GM18517 (cell line): ENCODE results near the gene CAMK2N2.

Experiments
- ATAC-seq: cut with Tn5 transposase; IDR thresholded peaks from one replicate; pipeline ENCODE4 v1.9.1; 2021; ENCODE audit warnings: mild to moderate bottlenecking, moderate library complexity; ENCODE audit not compliant: unreplicated experiment

The CAMK2N2 gene

GRCh38 chr3:184261270-184261853 lies at the start of gene CAMK2N2:
CAMK2N2 (minus strand) TSS chr3:184261553; CDS start chr3:184261285, 268 bp downstream.
- ATAC-seq: no peak

DNA sequence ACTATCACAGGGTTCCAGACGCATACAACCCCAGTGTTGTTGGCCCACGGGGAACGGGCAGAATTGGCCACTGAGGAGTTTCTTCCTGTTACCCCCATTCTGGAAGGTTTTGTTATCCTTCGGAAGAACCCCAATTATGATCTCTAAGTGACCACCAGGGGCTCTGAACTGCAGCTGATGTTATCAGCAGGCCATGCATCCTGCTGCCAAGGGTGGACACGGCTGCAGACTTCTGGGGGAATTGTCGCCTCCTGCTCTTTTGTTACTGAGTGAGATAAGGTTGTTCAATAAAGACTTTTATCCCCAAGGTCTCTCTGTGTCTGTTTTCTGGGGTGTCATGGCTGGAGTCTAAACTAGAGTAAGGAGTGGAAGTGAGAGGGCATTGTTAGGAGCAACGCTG lies 47.4 kb upstream of the CAMK2N2 start:
- no peak for ATAC-seq

- ATAC-seq: no peak
These were observed 46.6 kb upstream of the CAMK2N2 start for GRCh38 chr3:184307915-184308314.

DNA sequence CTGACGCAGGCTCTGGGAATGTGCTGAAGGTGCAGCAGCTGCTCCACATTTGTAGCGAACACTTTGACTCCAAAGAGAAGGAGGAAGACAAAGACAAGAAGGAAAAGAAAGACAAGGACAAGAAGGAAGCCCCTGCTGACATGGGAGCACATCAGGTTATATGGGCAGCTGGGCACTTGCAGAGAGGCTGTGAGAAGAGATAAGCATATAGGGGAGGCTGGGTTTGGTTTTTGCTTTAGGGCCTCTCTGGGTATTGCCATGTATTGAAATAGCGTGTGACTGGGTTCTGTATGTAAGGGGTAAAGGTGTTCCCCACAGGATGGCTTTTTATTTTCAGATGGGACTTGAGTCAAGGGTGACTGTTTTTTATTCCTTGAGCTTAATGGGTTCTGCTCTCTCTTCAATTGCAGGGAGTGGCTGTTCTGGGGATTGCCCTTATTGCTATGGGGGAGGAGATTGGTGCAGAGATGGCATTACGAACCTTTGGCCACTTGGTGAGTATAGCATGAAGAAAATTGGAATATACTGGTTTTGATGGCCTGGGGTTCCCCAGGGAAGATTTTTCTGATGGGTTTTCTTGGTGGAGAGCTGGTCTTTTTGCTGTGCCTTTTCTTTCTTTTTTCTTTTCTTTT lies 45.1 kb upstream of the CAMK2N2 start:
- ATAC-seq: no peak

GRCh38 chr3:184305577-184305976 lies 44.2 kb upstream of the CAMK2N2 start:
- ATAC-seq: no peak

DNA sequence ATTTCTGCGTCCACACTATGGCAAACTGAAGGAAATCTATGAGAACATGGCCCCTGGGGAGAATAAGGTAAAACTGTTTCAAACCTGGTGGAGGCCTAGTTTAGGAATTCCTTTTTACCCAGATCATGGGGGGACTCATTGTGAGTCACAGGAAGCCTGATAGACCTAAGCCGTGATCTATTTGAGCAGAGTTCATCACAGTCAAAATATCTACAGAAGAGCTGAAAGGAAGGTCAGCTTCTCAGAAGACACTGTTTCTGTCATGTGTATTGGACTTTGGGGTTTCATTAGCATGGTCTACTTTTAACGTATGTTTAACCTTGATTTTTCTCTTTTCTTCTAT lies 39.0 kb upstream of the CAMK2N2 start:
- no peak for ATAC-seq

GRCh38 chr3:184299488-184300377 lies 38.4 kb upstream of the CAMK2N2 start:
- ATAC-seq: no peak

GRCh38 chr3:184298759-184299487 lies 37.6 kb upstream of the CAMK2N2 start, which contains the start of gene PSMD2:
PSMD2 (plus strand) TSS chr3:184299241; CDS start chr3:184299267, 26 bp downstream.
- ATAC-seq: peak; percentile 86

DNA sequence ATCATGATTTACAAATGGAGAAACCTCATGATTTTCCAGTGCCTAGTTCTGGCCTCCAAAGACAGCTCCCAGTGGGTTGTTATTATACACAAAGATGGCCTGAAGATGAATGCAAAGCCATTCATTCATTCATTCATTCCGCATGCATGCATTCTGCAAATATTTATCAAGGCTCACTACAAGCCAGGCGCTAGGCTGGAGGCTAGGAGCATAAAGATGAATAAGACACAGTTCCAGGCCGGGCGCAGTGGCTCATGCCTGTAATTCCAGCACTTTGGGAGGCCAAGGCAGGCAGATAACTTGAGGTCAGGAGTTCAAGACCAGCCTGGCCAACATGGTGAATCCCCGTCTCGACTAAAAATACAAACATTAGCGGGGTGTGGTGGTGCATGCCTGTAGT lies 35.3 kb upstream of the CAMK2N2 start:
- ATAC-seq: no peak

DNA sequence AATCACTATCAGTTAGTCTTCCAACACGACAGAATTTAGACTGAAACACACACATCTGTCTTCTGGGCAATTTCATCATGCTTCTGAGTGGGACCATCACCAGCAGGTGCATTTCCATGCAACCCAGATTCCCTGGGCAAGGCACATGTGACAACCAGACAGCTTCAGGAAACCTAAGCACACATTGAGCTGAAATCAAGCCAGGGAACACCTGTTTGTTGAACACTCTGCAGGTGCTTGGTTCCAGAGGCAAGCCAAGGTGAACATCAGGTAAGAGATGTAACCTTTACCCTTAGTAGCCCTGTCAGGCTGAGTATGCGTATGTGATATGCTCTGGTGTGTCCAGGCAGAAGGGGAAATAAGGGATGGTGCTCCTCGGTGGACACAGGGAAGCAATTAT lies 34.4 kb upstream of the CAMK2N2 start:
- no peak for ATAC-seq

DNA sequence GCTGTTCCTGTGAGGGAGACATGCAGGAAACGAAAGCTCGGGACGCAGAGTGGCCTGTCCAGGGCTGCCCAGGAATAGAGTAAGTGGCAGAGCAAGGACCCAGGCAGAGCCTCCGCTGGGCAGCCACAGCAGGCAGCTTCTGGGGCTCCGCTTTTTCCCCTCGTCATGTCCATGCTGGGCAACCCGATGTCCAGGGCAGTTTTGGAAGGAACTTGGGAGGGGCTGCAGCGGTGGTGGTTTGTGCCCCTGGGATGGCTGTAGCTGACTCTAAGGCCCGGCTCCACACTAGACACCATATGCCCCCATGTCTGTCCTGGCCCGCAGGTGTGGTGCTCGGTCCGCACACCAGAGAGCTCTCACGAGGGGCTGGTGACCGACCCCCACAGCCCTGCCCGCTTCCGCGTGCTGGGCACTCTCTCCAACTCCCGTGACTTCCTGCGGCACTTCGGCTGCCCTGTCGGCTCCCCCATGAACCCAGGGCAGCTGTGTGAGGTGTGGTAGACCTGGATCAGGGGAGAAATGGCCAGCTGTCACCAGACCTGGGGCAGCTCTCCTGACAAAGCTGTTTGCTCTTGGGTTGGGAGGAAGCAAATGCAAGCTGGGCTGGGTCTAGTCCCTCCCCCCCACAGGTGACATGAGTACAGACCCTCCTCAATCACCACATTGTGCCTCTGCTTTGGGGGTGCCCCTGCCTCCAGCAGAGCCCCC lies 30.5 kb upstream of the CAMK2N2 start:
- ATAC-seq: no peak

GRCh38 chr3:184291044-184291737 lies 29.8 kb upstream of the CAMK2N2 start:
- no peak for ATAC-seq

DNA sequence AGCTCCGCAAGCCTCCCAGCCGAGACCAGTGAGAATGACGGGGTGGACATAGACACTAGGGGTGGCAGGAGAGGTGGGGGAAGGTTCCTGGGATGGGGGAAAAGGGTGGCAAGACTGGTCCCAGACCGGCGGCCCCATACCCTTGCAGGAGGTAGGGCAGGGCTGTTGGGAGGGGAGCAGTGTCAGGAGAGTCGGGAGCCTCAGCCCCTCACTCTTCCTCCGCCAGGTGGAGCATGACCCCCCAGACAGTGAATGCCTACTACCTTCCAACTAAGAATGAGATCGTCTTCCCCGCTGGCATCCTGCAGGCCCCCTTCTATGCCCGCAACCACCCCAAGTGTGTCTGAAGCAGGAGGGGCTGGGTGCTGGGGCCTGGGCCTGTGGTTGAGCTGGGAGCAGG lies 29.0 kb upstream of the CAMK2N2 start:
- no peak for ATAC-seq

DNA sequence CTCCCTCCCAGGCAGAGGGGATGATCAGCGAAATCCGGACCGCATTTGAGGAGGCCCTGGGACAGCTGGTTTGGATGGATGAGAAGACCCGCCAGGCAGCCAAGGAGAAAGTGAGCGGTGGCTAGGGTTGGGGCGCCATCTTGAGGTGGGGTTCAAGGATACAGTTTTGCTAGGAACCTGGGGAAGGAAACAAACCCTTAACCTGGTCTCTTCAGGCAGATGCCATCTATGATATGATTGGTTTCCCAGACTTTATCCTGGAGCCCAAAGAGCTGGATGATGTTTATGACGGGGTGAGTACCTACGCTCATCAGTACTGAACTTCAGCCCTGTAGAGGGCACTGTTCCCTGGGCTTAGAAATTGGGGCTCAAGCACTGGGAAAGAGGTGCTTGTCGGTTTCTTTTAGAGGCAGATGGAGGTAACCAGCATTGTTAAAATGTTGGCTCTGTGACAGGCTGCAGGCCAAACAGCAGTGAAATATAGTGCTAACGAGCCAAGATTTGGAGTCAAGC lies 28.1 kb upstream of the CAMK2N2 start:
- no peak for ATAC-seq

GRCh38 chr3:184284696-184285095 lies 23.3 kb upstream of the CAMK2N2 start:
- no peak for ATAC-seq

- no peak for ATAC-seq
These were observed 22.3 kb upstream of the CAMK2N2 start for GRCh38 chr3:184283681-184284080.

- no peak for ATAC-seq
These were observed 21.6 kb upstream of the CAMK2N2 start for GRCh38 chr3:184282941-184283340.

GRCh38 chr3:184277366-184277765 lies 16.0 kb upstream of the CAMK2N2 start:
- no peak for ATAC-seq

DNA sequence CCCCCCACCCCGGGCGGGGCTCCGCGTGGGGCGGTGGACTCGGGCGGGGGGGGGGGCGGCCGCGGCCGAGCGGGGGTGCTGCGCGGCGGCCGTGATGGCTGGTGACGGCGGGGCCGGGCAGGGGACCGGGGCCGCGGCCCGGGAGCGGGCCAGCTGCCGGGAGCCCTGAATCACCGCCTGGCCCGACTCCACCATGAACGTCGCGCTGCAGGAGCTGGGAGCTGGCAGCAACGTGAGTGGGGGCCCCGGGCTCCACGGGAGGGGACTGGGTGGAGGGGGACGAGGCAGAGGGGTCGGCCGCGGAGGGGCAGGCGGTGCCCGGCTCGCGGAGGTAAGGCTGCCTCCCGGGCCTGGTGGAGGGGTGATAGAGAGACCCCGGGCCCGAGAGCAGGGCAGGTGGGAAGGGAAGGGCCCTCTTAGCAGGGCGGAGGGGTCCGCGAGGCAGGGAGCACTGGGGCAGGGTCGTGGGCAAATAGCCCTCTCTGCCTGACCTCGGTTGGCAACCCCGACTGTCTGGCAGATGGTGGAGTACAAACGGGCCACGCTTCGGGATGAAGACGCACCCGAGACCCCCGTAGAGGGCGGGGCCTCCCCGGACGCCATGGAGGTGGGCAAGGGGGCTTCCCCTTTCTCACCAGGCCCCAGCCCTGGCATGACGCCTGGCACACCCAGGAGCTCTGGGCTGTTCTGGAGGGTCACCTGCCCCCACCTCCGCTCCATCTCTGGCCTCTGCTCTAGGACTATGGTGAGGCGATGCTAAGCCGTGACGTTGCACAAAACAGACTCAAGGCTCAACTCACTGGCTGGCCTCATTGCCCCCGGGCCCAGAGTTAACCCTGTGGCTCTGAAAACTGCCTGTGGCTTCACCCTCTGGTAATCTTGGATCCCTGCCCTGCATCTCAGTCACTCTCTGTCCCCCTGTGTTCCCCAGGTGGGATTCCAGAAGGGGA lies 14.9 kb upstream of the CAMK2N2 start, which contains the start of gene ECE2:
ECE2 (plus strand) TSS at position 62 of the 950 bp plus-strand sequence; CDS start at position 194, 132 bp downstream.
- ATAC-seq: no peak
